Small intestine (tissue), 7 donors: ENCODE measurements around the gene FAM53B. TPM values are rescaled to one million over a fixed set of nuclear protein-coding genes. Genes with fewer than 3 reads are reported as not detected.

Source experiments
- DNase-seq, 2 donors: peaks; one replicate each; pipeline versions ENCODE4 v3.0.0 to v3.0.0-alpha.2; 2013
- FAIRE-seq: peaks from 2 replicates; lab custom pipeline; 2012; peaks lifted over from hg19 to GRCh38; lab: Jason Lieb, UNC
- H3K27ac ChIP-seq, 3 donors: one replicate each; pipeline ENCODE4 v1.5.1; 2013; ENCODE audit warnings: low read length in 2 of 3, mild to moderate bottlenecking in 2 of 3, control low read depth in 1 of 3, inconsistent platforms in 1 of 3, low read depth in 1 of 3, moderate library complexity in 1 of 3
- H3K27me3 ChIP-seq, 3 donors: one replicate each; pipeline ENCODE4 v1.6.1; 2013; ENCODE audit warnings: low read length in 3 of 3, inconsistent platforms in 1 of 3; ENCODE audit not compliant: control insufficient read depth in 3 of 3, insufficient read depth in 3 of 3
- H3K36me3 ChIP-seq, 3 donors: one replicate each; pipeline ENCODE4 v1.6.1; 2013; ENCODE audit warnings: low read length in 3 of 3, inconsistent platforms in 1 of 3, low read depth in 1 of 3, mild to moderate bottlenecking in 1 of 3, moderate library complexity in 1 of 3; ENCODE audit not compliant: control insufficient read depth in 3 of 3, insufficient read depth in 2 of 3
- H3K4me1 ChIP-seq, 3 donors: one replicate each; pipeline ENCODE4 v1.6.1; 2013; ENCODE audit warnings: low read length in 2 of 3, inconsistent platforms in 1 of 3, low read depth in 1 of 3, mild to moderate bottlenecking in 1 of 3, moderate library complexity in 1 of 3; ENCODE audit not compliant: control insufficient read depth in 3 of 3, insufficient read depth in 2 of 3
- H3K4me3 ChIP-seq, 3 donors: one replicate each; pipeline ENCODE4 v1.5.1; 2013; ENCODE audit warnings: low read length in 3 of 3, control low read depth in 1 of 3, inconsistent platforms in 1 of 3, low read depth in 1 of 3, mild to moderate bottlenecking in 1 of 3, moderate library complexity in 1 of 3
- H3K9me3 ChIP-seq, 2 donors: one replicate each; pipeline ENCODE4 v1.6.1; 2013; ENCODE audit warnings: low read depth in 1 of 2, low read length in 1 of 2; ENCODE audit not compliant: control insufficient read depth in 2 of 2, insufficient read depth in 1 of 2
- WGBS, 3 donors: extraction: QIAGEN DNeasy Blood & Tissue Kit; methylation state at CpG; one replicate each; pipeline ENCODE4 v1.1.7; 2013; 5-methylcytosine and 5-hydroxymethylcytosine counted together
- polyA plus RNA-seq, 4 donors: library from polyadenylated mRNA; stranded (reverse) in 3 of 4; unstranded in 1 of 4; fragments of 200-250 nt in 3 of 4; fragments of 120-200 nt in 1 of 4; gene quantifications; one replicate each; pipeline versions ENCODE4 v1.2.1 to v1.2.3, GENCODE V29; 2013
- donor health status: healthy with polysubstance abuse.
- donor health status: control.
- donor health status: control.
- donor health status: Bipolar disorder and iron deficiency.
- donor health status: healthy.

FAM53B gene
- polyA plus RNA-seq, 4 donors: 15.1 to 30.2 (median 22.8) TPM

DNA sequence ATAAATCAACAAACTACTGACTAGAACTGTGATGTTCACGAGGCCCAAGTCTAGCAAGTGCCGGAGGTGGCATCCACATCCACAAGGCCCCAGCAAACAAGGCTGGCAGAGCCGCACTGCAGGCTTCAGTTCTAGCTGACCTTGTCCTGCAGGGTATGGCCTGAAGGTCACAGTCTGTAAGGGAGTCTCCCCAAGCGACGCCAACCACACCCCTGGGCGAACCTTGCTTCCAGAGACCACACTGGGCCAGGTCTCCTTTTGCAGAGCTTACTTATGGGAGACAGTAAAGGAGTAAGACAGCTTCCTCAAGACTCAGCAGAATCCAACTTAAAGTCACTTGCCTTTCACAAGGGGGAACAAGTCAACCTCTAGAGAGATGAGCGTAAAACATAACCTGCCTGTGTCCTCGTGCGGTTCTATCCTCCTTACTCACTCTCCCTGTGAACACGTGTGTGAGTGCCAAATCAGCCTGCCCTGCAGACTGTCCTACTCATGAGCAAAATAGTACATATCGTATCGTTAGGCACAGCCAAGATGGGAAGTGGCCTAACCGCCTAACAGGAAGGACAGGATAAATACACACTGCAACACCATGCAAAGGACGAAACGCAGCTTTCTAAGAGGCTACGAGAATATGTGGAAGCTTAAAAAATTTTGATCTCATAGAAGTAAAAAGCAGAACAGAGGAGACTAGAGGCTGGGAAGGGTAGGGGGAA is 22.7 kb downstream of the FAM53B start:
- WGBS, 3 donors: 57 to 59% (median 58%) methylated on average over 16 of the region's 16 CpGs
- FAIRE-seq (no peak), DNase-seq (peak in 1 of 2 donors; percentile 51)
- Histone ChIP-seq H3K36me3 (peaks cover 0 to 51% (median 0%) of the 10 kb centered on the region in 3 donors), H3K4me1 (peaks cover 25 to 80% (median 45%) of the 10 kb centered on the region in 3 donors), H3K27ac (peak overlapping the region; percentile 38 to 94 (median 89)), H3K9me3 (peaks cover 0 to 3% of the 10 kb centered on the region in 2 donors), H3K27me3 (no peaks in the 10 kb centered on the region), H3K4me3 (no peak overlapping the region)

DNA sequence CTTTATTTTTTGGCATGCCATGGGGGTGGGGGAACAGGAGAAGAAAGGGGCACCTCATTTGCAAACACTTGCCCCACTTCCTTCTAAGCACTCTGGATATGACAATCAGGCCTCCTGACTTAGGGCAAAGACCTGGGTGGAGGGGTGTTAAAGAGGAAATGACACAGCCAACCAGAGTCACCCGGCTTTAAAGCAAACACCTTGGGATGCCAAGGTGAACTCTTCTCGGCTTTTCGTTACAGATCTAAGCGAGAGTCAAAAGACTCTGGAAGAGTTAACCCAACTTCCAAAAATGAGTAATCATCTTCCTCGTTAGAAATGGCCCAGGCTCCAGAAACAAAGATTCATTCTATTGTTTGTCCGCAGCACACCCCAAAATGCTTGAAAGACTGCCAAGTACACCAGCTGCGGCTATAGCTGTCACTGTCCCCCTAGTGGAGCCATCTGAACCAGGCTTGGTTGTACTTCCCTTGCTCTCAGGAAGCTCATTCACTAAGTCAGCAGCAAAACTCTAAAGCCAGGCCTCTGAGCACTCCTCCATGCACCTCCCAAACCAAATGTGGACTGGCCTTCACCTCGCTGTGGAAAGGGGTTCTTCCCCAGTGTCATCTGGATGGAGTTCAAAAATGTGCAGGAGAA is 24.8 kb downstream of the FAM53B start:
- H3K4me3 ChIP-seq: no peak overlapping the region
- WGBS, 3 donors: 4 to 10% (median 9%) methylated on average over 8 of the region's 8 CpGs
- H3K4me1 ChIP-seq: peaks cover 31 to 70% (median 39%) of the 10 kb centered on the region in 3 donors
- no peak for FAIRE-seq
- no peaks in the 10 kb centered on the region for H3K9me3 ChIP-seq
- H3K27me3 ChIP-seq: no peaks in the 10 kb centered on the region
- peak; percentile 61 to 84 for DNase-seq
- H3K27ac ChIP-seq: peak overlapping the region; percentile 57 to 86 (median 69)
- H3K36me3 ChIP-seq: peaks cover 0 to 36% (median 0%) of the 10 kb centered on the region in 3 donors

DNA sequence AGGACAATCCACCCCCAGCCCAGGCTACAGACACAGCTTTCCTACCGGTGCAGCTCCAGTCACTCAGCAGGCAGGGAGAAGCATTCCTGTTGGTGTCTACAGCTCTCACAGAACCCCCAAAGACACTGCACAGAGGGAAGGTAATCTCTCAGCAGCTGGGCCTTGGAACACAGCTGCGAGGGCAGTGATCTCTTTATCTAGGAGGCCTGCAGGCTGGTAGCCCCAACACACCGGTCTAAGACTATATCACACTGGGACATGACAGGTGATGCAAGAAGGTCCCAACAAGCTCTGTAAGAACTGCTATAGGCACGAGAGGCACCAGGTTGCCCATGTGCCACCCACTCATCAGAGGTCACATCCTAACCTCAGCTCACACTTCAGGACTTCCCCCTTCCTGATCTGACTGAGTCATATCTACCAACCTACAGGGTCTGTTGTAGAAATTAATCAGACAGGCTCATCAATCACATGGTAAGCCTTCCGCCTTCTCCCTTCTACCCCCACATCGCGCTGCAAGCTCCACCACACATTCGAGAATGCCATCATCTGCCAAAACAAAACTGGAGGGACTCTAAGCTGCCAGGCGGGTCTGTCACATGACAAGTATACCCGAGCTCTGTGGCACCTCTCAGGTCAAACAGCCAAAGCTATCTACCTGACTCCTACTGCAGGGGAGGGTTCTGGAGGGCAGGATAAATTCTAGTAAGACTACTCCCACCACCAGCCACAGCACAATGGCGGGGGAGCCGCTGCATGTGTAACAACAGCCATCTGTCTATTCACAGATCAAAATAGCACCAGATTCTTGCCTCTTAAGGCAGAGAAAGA is 26.1 kb downstream of the FAM53B start:
- Histone ChIP-seq H3K27ac (peak overlapping the region; percentile 41 to 86 (median 57)), H3K4me1 (peaks cover 26 to 66% (median 31%) of the 10 kb centered on the region in 3 donors), H3K4me3 (no peak overlapping the region), H3K27me3 (no peaks in the 10 kb centered on the region), H3K36me3 (peaks cover 0 to 31% (median 0%) of the 10 kb centered on the region in 3 donors), H3K9me3 (no peaks in the 10 kb centered on the region)
- FAIRE-seq (no peak), DNase-seq (peak in 1 of 2 donors; percentile 53)
- 44 to 55% (median 47%) methylated on average over 12 of the region's 12 CpGs for WGBS, 3 donors

DNA sequence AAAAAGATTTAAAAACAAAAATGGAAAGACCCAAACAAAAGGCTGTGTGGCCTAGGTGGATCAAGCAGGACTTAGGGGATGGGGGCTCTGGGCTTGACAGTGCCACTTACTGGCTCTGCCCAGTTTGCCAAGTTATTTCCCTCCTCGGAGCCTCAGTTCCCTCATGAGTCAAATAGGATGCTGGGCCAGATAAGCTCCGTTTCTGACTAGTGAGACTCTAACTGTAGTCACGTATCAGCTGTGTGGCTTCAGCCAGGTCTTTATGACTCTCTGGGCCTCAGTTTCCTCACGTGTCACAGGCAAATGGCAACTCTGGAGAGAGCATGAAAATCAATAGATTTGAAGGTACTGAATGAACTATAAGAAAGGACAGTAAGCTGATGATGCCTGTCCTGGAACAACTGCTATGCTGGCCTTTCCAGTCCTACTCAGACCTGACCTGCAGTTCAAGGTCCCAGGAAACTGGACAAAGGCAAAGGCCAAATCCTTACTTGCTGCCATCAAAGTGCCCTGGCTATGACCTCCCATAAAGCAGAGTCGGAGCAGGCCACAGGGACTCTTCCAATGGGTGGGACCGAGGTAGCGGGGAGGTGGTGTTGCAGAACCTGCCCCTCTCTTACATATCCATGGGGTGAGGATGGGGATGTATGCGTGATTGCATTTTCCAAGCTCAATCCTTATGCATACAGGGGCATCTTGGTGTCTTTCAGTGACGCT is 27.0 kb downstream of the FAM53B start:
- Histone ChIP-seq H3K9me3 (no peaks in the 10 kb centered on the region), H3K27ac (peak overlapping the region in 1 of 3 donors; percentile 11), H3K36me3 (peaks cover 0 to 33% (median 2%) of the 10 kb centered on the region in 3 donors), H3K4me3 (no peak overlapping the region), H3K4me1 (peaks cover 24 to 62% (median 28%) of the 10 kb centered on the region in 3 donors), H3K27me3 (no peaks in the 10 kb centered on the region)
- WGBS, 3 donors: 84 to 89% (median 88%) methylated on average over 9 of the region's 9 CpGs
- no peak for FAIRE-seq
- DNase-seq: no peak

DNA sequence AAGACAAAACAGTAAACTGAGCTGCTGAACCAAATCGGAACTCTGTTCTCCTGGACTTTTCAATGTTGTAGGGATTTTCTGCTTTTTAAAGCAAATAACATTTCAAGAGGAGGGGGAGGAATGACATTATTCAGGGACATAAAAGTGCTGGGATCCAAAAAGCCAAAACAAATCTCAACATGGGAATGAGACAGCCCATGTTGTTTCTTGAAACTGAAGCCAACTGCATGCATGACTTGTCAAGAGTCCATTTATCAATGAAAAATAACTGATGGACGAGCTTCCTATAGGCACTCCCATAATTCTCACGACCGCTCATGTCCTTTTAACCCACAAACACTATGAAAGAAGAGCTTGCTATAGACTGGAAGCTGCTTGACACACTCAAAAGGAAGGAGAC is 27.8 kb downstream of the FAM53B start:
- no peak for DNase-seq
- Histone ChIP-seq H3K27me3 (no peaks in the 10 kb centered on the region), H3K9me3 (no peaks in the 10 kb centered on the region), H3K4me1 (peaks cover 20 to 54% (median 27%) of the 10 kb centered on the region in 3 donors), H3K27ac (peak overlapping the region in 2 of 3 donors; percentile 11 to 37), H3K4me3 (no peak overlapping the region), H3K36me3 (peaks cover 0 to 40% (median 2%) of the 10 kb centered on the region in 3 donors)
- no peak for FAIRE-seq
- 70 to 87% (median 86%) methylated on average over 4 of the region's 4 CpGs for WGBS, 3 donors

DNA sequence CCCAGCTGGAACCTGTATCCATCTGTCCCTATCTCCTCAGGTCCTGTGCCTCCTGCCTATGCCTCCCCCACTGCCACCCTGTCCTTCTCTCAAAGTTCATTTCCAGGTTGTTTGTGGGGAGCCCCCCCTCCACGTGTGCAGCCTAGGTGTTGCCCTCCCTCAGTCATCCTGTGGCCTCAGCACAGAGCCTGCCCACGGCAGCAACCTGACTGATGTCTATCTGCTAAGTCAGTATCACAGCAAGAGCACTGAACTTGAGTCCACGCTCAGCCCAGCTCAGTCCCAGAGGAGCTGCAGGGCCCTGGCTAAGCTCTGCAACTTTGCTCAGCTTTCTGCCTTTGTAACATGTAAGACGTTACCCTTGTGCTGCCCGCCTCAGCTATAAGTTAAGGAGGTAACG is 28.7 kb downstream of the FAM53B start:
- Histone ChIP-seq H3K9me3 (no peaks in the 10 kb centered on the region), H3K27ac (peak overlapping the region; percentile 11 to 20 (median 16)), H3K4me1 (peaks cover 19 to 57% (median 25%) of the 10 kb centered on the region in 3 donors), H3K4me3 (no peak overlapping the region), H3K36me3 (peaks cover 0 to 38% (median 2%) of the 10 kb centered on the region in 3 donors), H3K27me3 (no peaks in the 10 kb centered on the region)
- DNase-seq: no peak
- WGBS, 3 donors: 52 to 56% (median 55%) methylated on average over 6 of the region's 6 CpGs
- no peak for FAIRE-seq

DNA sequence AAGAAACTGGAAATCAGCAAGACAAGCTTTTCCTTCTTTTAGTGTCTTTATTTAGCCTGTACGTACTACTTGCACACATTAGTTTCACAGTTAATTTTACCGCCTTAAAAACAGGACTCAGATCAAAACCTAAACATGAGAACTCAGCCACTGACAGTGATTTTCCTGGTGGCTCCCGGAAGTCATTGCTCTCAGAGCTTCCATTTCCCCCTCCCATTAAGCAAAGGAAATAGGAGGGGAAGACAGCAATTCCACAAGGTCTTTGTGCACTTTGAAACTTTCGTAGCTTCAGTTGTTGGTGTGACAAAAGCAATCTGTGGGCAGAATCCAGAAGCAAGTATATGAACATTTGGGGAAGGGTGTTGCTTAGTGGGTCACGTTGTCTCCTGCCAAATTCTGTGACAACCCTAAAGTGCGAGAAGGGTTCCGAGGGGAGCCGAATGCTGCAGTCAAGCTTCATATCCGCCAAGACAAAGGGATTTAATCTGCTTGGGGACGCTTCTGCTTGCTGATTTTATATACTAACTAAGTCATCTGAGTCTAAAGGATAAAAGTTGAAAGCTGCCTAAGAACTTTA is 30.4 kb downstream of the FAM53B start:
- 56 to 80% (median 66%) methylated on average over 9 to 10 of the region's 10 CpGs for WGBS, 3 donors
- Histone ChIP-seq H3K27ac (peak overlapping the region in 2 of 3 donors; percentile 1 to 35), H3K9me3 (no peaks in the 10 kb centered on the region), H3K36me3 (peaks cover 0 to 41% (median 2%) of the 10 kb centered on the region in 3 donors), H3K4me3 (no peak overlapping the region), H3K4me1 (peaks cover 31 to 65% (median 33%) of the 10 kb centered on the region in 3 donors), H3K27me3 (no peaks in the 10 kb centered on the region)
- FAIRE-seq (no peak), DNase-seq (no peak)
